Measurements from ENCODE around the gene ADARB2. TPM values are rescaled to one million over a fixed set of nuclear protein-coding genes. Genes with fewer than 3 reads are reported as not detected.

The ADARB2 gene
- total RNA-seq, 4 donors from 2014 or later, result 0.32 to 1.6 (median 0.80) TPM

GRCh38 chr10:1420661-1421362 is 316.5 kb downstream of the ADARB2 start:
- no peak for TF ChIP-seq POLR2AphosphoS5 (IDR thresholded peaks at IDR 0.05)
- TF ChIP-seq POLR2A (IDR thresholded peaks at IDR 0.05), result no peak
- TF ChIP-seq CTCF (IDR thresholded peaks at IDR 0.05), result peak in 1 of 2 donors; percentile 55
- no peak for TF ChIP-seq EP300 (IDR thresholded peaks at IDR 0.05)
- Histone ChIP-seq H3K27me3 (peaks cover 24% of the 10 kb centered on the region), H3K27ac (no peak overlapping the region), H3K36me3 (no peaks in the 10 kb centered on the region), H3K4me3 (peak overlapping the region; percentile 11), H3K4me1 (no peaks in the 10 kb centered on the region), H3K9me3 (no peaks in the 10 kb centered on the region)
- WGBS, result 2% methylated on average over 21 of the region's 25 CpGs
- DNase-seq (ENCODE audit: low spot score in 2 of 2), result no peak

- 77% methylated on average over 9 of the region's 9 CpGs for WGBS
- Histone ChIP-seq H3K27me3 (peaks cover 24% of the 10 kb centered on the region), H3K4me1 (no peaks in the 10 kb centered on the region), H3K27ac (no peak overlapping the region), H3K36me3 (no peaks in the 10 kb centered on the region), H3K9me3 (no peaks in the 10 kb centered on the region), H3K4me3 (no peak overlapping the region)
- TF ChIP-seq POLR2A (IDR thresholded peaks at IDR 0.05), result no peak
- no peak for TF ChIP-seq CTCF (IDR thresholded peaks at IDR 0.05)
- no peak for TF ChIP-seq POLR2AphosphoS5 (IDR thresholded peaks at IDR 0.05)
- TF ChIP-seq EP300 (IDR thresholded peaks at IDR 0.05), result no peak
- DNase-seq (ENCODE audit: low spot score in 2 of 2), result no peak
Observed at GRCh38 chr10:1419796-1420610, 317.3 kb downstream of the ADARB2 start.

GRCh38 chr10:1418031-1418550 is 319.2 kb downstream of the ADARB2 start:
- no peaks in the 10 kb centered on the region for H3K36me3 ChIP-seq
- H3K27ac ChIP-seq, result no peak overlapping the region
- peaks cover 31% of the 10 kb centered on the region for H3K27me3 ChIP-seq
- 88% methylated on average over 15 of the region's 17 CpGs for WGBS
- no peaks in the 10 kb centered on the region for H3K9me3 ChIP-seq
- H3K4me1 ChIP-seq, result no peaks in the 10 kb centered on the region
- DNase-seq (ENCODE audit: low spot score in 2 of 2), result no peak
- TF ChIP-seq POLR2A (IDR thresholded peaks at IDR 0.05) (no peak), EP300 (IDR thresholded peaks at IDR 0.05) (no peak), POLR2AphosphoS5 (IDR thresholded peaks at IDR 0.05) (no peak), CTCF (IDR thresholded peaks at IDR 0.05) (no peak)
- no peak overlapping the region for H3K4me3 ChIP-seq

GRCh38 chr10:1417574-1417973 is 319.8 kb downstream of the ADARB2 start:
- Histone ChIP-seq H3K9me3 (no peaks in the 10 kb centered on the region), H3K4me1 (no peaks in the 10 kb centered on the region), H3K27ac (no peak overlapping the region), H3K4me3 (no peak overlapping the region), H3K27me3 (peaks cover 37% of the 10 kb centered on the region), H3K36me3 (no peaks in the 10 kb centered on the region)
- no peak for TF ChIP-seq POLR2A (IDR thresholded peaks at IDR 0.05)
- no peak for TF ChIP-seq EP300 (IDR thresholded peaks at IDR 0.05)
- no peak for TF ChIP-seq CTCF (IDR thresholded peaks at IDR 0.05)
- no peak for TF ChIP-seq POLR2AphosphoS5 (IDR thresholded peaks at IDR 0.05)
- WGBS, result 94% methylated on average over 10 of the region's 10 CpGs
- no peak for DNase-seq (ENCODE audit: low spot score in 2 of 2)

All from suprapubic skin (tissue), 4 donors.